GM19395 (cell line): ENCODE results near the gene RNF13.
"Not testable (repeated sequence)": the region's sequence is repeated elsewhere in the genome, so short reads cannot be mapped to it uniquely, and the experiment has no call there.

Experiments
- ATAC-seq: cut with Tn5 transposase; IDR thresholded peaks from one replicate; pipeline ENCODE4 v1.9.1; 2021; ENCODE audit warnings: mild to moderate bottlenecking, moderate library complexity; ENCODE audit not compliant: unreplicated experiment

Gene RNF13

DNA sequence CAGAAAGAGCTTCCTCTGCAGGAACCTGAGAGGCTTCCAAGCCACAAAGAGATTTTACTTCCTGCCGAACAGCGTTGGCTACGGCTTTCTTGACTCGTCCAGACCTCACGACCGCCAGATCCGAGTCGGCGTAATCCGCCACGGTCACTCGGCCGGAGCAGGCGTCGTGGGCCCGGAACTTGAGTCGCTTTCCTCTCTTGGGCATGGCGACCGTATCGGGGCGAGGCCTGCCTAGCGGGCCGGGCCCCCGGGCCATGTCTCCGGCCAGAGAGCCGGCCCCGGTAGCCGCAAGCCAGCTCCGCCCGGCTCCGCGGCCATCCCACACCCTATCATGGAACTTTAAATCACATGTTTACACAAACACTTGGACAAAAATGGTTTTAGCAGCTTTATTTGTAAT, 170.0 kb downstream of the RNF13 start:
- not testable (repeated sequence) for ATAC-seq

- no peak for ATAC-seq
Measured at GRCh38 chr3:149983628-149984027, 170.6 kb downstream of the RNF13 start.

DNA sequence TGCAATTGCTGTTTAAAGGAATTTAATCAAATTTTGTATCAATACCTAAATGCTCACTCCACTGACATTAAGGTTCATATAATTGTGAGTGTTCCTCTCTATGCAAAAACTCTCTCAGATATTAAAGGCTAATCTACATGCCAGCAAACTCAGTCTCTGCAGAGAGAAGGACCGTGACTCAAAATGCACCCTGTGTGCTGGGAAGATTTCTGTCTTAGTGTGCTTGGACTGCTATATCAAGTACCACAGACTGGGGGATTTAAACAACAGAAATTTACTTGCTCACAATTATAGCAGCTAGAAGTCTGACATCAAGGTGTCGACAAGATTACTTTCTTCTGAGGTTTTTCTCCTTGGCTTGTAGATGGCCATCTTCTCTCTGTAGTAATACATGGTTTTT, 176.3 kb downstream of the RNF13 start:
- no peak for ATAC-seq

DNA sequence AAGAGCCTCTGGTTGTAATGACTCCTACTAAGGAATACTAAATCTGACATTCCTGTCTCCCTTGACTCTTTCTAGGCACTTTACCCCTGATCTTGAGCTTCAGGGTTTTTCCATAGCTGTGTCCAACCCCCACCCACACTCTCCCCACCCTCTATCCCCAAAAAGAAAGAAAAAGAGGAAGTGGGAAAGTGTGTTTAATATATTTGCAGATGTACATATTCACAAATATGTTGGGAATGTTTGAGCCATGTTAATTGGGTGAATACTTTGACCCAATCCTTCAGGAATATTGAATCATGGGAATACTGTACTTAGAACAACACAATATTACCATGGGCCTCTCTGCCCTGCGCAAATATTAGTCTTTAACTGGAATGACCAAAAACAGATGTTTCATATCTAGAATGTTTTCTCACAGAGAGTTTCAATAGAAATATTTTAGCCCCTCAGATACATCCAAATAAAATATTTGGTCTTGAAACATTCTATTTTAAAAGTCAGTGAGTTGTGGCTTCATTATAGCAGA, 177.5 kb downstream of the RNF13 start:
- ATAC-seq: no peak

DNA sequence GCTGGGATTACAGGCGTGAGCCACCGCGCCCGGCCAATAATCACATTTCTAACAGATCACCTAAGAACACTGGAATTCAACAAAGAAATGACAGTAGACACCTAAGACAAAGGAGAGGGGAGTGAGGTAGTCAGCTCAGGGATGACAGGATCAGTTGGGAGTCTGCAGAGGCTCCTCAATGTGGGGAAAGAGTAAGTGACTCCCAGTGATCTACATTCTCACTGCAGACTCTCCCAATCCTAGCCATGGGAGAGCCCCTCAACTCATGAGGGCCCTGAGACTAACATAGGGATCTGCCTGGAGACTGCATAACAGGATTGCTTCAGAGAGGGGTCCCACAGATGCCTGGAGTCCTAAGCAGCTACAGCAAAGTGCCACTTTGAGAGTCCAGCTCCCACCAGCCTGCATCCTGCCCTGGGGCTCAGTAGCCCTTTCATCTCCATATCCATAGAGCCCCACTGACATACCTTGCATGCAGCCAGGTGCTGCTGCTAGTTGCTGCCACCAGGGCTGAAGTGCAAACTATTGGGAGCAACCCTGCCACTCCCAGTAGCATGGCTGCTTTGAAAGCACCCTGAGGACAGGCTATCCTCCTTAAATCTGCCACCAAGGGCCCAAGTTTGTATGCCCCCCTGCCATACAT, 179.5 kb downstream of the RNF13 start:
- ATAC-seq: no peak

DNA sequence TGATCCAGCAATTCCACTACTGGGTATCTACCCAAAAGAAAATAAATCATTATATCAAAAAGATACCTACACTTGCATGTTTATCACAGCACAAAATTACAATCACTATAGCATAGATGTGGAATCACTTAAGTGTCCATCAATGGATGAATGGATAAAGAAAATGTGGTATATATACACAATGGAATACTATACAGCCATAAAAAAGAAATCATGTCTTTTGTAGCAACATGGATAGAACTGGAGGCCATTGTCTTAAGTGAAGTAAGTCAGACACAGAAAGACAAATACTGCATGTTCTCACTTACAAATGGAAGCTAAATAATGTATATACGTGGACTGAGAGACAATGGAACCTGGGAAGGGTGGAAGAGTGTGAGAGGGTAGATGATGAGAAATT, 185.9 kb downstream of the RNF13 start:
- ATAC-seq: no peak

DNA sequence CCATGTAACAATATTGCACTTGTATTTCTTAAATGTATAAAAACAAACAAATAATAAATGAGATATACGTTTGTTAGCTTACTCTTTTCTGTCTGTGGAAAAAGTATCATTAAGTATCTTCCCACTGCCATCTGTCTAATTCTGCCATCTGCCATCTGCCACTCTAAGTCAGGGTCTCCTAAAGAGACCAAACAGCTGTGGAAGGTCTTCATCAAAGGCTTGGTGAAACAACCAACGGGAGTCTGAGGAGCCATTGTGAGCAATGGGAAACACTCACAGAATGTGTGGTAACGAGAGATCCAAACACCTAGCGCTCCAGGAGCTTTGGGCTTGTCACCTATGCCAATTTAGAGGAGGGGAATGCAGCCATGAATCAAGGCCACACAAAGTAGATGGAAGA, 186.4 kb downstream of the RNF13 start:
- no peak for ATAC-seq

- ATAC-seq: no peak
Measured at GRCh38 chr3:150000641-150001040, 187.6 kb downstream of the RNF13 start.

GRCh38 chr3:150005243-150006112, 192.5 kb downstream of the RNF13 start:
- ATAC-seq: no peak

DNA sequence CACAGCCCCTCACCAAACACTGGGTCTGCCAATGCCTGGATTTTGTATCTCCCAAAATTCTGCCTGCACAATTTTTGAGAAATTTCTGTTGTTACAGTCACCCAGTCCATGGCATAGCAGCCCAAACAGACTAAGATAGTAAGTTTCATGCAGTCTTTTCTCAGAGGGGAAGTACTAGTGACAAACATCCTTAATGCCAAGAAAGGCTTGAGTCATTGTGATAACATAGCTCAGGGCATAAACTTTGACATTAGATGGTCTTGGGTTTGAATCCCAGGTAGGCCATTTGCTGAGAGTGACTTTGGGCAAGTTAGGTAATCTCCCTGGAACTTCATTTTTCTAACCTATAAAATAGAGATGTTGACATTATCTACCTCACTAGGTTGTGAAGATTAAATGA, 193.8 kb downstream of the RNF13 start:
- ATAC-seq: no peak
